ENCODE measurements around the gene CACNA2D2. TPM values are rescaled to one million over a fixed set of nuclear protein-coding genes. Genes with fewer than 3 reads are reported as not detected.

CACNA2D2 gene
- total RNA-seq, 1 donor from 2014 or later, result 0.40 TPM

DNA sequence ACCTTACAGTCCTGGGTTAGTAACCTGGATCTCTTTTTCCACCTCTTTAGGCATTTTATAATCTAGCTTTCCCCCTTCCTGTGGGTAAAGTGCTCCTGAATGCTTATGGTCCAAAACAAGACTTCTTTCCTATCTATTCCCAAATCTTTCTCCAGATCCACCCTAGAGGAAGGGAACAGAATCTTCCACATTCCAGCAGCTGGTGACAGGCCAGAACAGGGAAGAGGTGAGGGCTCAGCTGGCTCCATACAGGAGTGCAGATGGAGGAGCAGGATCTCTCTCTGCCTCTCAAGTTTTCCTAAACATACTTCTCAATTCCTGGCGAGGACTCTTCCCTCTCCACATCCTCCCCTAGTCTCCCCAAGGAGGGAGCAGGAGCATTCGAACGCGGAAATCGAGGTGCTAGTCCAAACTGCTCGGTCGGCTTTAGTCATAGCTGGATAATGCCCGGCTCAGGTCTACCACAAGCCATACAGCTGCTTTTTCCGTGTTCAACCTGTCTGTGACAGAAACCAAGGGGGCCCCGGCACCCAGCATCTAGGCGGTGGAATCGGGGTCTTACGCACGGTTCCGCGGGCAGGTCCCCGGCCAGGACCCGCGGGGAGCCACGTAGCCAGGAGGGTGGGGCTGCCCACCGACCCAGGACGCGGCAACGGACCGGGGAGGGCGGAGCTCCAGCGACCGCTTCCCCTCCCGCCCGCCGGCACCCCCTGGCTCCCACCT lies 166.8 kb downstream of the CACNA2D2 start:
- TF ChIP-seq, protein P1, sequence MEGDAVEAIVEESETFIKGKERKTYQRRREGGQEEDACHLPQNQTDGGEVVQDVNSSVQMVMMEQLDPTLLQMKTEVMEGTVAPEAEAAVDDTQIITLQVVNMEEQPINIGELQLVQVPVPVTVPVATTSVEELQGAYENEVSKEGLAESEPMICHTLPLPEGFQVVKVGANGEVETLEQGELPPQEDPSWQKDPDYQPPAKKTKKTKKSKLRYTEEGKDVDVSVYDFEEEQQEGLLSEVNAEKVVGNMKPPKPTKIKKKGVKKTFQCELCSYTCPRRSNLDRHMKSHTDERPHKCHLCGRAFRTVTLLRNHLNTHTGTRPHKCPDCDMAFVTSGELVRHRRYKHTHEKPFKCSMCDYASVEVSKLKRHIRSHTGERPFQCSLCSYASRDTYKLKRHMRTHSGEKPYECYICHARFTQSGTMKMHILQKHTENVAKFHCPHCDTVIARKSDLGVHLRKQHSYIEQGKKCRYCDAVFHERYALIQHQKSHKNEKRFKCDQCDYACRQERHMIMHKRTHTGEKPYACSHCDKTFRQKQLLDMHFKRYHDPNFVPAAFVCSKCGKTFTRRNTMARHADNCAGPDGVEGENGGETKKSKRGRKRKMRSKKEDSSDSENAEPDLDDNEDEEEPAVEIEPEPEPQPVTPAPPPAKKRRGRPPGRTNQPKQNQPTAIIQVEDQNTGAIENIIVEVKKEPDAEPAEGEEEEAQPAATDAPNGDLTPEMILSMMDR (IDR thresholded peaks at IDR 0.05), result no peak
- H3K4me3 Mint-ChIP-seq (ENCODE audit: unreplicated experiment), result peak overlapping the region; percentile 98
- DNase-seq (ENCODE audit: low spot score), result no peak
- H3K9me3 Mint-ChIP-seq (ENCODE audit: low read depth), result no peaks in the 10 kb centered on the region
- peak overlapping the region; percentile 98 for H3K27ac Mint-ChIP-seq (ENCODE audit: unreplicated experiment)
- peaks cover 1% of the 10 kb centered on the region for H3K36me3 Mint-ChIP-seq (ENCODE audit: low read depth)
- no peaks in the 10 kb centered on the region for H3K27me3 Mint-ChIP-seq (ENCODE audit: low read depth)
- H3K4me1 Mint-ChIP-seq (ENCODE audit: low read depth), result peaks cover 55% of the 10 kb centered on the region

DNA sequence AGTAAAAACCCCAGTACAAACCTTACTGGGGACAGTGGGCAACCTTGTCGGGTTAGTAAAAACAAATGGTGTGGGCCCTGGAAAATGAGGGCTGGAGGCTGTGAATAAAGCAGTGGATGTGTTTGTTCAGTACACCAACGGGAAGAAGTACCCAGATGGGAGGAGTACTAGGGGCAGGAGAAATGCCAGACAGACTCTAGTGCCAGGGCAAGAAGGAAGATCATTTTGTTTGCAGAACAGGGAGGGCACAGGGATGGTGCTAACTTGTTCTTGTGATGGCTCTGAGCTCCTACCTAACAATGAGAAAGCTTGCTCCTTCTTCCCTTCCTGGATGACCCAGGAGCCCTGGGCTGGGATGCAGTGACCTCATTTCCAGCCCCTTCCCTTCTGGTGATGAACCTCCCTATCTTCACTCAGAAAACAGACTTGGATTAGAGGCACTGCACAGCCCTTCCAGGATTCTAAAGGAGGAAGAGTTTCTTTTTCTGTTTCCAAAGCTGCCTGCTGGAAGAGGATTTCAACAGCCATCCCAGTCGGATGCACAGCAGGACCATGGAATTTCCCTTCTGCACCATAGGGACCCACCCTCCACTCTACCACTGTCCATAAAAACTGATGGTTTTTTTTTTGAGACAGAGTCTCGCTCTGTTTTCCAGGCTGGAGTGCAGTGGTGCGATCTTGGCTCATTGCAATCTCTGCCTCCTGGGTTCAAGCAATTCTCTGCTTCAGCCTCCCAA lies 168.9 kb downstream of the CACNA2D2 start:
- Mint-ChIP-seq H3K4me1 (ENCODE audit: low read depth) (peaks cover 49% of the 10 kb centered on the region), H3K4me3 (ENCODE audit: unreplicated experiment) (peak overlapping the region; percentile 37), H3K27ac (ENCODE audit: unreplicated experiment) (peak overlapping the region; percentile 98), H3K27me3 (ENCODE audit: low read depth) (no peaks in the 10 kb centered on the region), H3K9me3 (ENCODE audit: low read depth) (no peaks in the 10 kb centered on the region), H3K36me3 (ENCODE audit: low read depth) (peaks cover 4% of the 10 kb centered on the region)
- TF ChIP-seq, protein P1 (IDR thresholded peaks at IDR 0.05), result no peak
- no peak for DNase-seq (ENCODE audit: low spot score)

DNA sequence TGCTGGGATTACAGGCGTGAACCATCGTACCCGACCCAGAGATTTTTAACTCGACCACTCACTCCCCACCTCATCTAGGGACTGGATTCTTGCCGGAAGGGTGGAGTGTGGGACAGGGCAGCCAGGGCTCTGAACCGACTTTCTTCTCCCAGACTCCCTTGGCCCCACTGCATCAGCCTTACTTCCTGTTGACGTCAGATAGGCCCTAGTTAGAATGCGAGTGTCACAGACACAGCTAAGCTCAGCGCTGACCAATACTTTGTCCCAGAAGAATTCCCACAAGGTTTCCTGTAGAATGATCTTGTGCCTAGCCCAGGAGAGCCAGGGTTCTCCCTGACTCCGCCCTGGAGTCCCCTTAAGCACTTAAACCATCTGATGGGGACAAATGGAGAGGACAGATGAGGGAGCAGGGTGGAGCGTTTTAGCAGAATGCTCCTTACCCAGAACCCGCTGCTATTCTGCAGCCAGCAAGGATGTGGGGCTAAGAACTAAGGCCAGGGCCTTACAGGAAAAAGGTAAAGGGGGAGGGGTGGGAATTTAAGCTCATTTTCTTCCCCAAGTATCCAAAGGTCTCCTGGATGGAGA lies 169.6 kb downstream of the CACNA2D2 start:
- Mint-ChIP-seq H3K27me3 (ENCODE audit: low read depth) (no peaks in the 10 kb centered on the region), H3K36me3 (ENCODE audit: low read depth) (peaks cover 4% of the 10 kb centered on the region), H3K4me1 (ENCODE audit: low read depth) (peaks cover 44% of the 10 kb centered on the region), H3K4me3 (ENCODE audit: unreplicated experiment) (peak overlapping the region; percentile 37), H3K27ac (ENCODE audit: unreplicated experiment) (peak overlapping the region; percentile 70), H3K9me3 (ENCODE audit: low read depth) (no peaks in the 10 kb centered on the region)
- TF ChIP-seq, protein P1 (IDR thresholded peaks at IDR 0.05), result no peak
- no peak for DNase-seq (ENCODE audit: low spot score)

DNA sequence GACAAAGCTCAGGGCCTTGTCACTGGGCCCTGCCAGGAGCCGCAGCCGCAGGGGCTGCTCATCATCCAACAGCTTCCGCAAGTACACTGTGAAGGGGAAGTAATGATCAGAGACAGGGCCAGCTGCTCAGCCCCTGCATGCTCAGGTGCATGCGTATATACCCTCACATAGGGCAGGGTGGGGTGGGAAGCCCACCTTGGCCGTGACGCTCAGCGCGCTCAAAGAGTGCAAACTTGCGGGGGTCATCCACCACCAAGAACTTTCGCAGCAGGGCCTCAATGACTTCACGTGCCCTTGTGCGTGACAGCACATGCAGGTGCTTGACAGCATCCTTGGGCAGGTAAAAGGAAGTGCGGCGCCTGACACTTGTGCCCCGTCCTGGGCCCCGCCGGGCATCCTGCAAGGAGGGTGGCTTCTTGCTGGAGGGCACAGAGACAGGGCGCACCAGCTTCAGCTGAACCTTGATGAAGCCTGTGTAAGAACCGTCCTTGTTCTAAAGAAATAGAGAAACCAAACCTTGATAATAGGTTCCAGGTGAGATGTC lies 172.0 kb downstream of the CACNA2D2 start:
- H3K4me3 Mint-ChIP-seq (ENCODE audit: unreplicated experiment), result no peak overlapping the region

More for the DNA sequence above, 172.0 kb downstream of the CACNA2D2 start:
- TF ChIP-seq, protein P1 (IDR thresholded peaks at IDR 0.05), result no peak
- no peak for DNase-seq (ENCODE audit: low spot score)
- H3K4me1 Mint-ChIP-seq (ENCODE audit: low read depth), result peaks cover 47% of the 10 kb centered on the region
- no peaks in the 10 kb centered on the region for H3K27me3 Mint-ChIP-seq (ENCODE audit: low read depth)
- H3K36me3 Mint-ChIP-seq (ENCODE audit: low read depth), result peaks cover 4% of the 10 kb centered on the region
- H3K27ac Mint-ChIP-seq (ENCODE audit: unreplicated experiment), result no peak overlapping the region
- no peaks in the 10 kb centered on the region for H3K9me3 Mint-ChIP-seq (ENCODE audit: low read depth)

Measured in chondrocyte (in vitro differentiated cells).